Caco-2 (cell line): ENCODE results near the gene SALL1. TPM values are rescaled to one million over a fixed set of nuclear protein-coding genes. Genes with fewer than 3 reads are reported as not detected.

Source experiments
- BruUV-seq: library from RNA; stranded (reverse); fragments of 400-500 nt; replicated peaks from 2 replicates; lab custom pipeline; 2021; lab: Mats Ljungman, UMichigan
- CTCF ChIA-PET: fragments of 300-600 bp; sonication (Branson Sonifier 250); formaldehyde crosslinking; loops from one replicate; lab custom pipeline; 2022; ENCODE audit warnings: antibody characterized with exemption; lab: Charles Lee
- POLR2A ChIA-PET: fragments of 300-600 bp; sonication (Branson Sonifier 250); formaldehyde crosslinking; loops from one replicate; lab custom pipeline; 2022; ENCODE audit warnings: antibody characterized with exemption; lab: Charles Lee
- DNase-seq, 2 experiments: peaks; one replicate each; pipeline versions ENCODE4 v3.0.0 to v3.0.0-alpha.2; 2020 to 2022
- H3K27me3 ChIP-seq: replicated peaks from 2 replicates; pipeline ENCODE4 v1.6.0; 2011; ENCODE audit warnings: low read length; ENCODE audit not compliant: control insufficient read depth, insufficient read depth
- H3K36me3 ChIP-seq: 2 replicates; pipeline ENCODE4 v1.5.1; 2011; ENCODE audit warnings: low read length; ENCODE audit not compliant: control insufficient read depth, insufficient read depth
- H3K4me1 ChIP-seq: fragments of 250-450 bp; sonication (Bioruptor Pico); 2 replicates; pipeline ENCODE4 v1.5.1; 2020; ENCODE audit warnings: mild to moderate bottlenecking
- H3K4me3 ChIP-seq: 2 replicates; pipeline ENCODE4 v1.5.1; 2011; ENCODE audit warnings: low read depth, mild to moderate bottlenecking, control low read depth, low read length
- H3K9me3 ChIP-seq: fragments of 250-450 bp; sonication (Bioruptor Pico); 2 replicates; pipeline ENCODE4 v1.5.1; 2020; ENCODE audit warnings: mild to moderate bottlenecking, moderate library complexity
- H3K27ac Mint-ChIP-seq: one replicate; pipeline ENCODE4 v1.8.0; 2022; ENCODE audit warnings: mixed read lengths; ENCODE audit not compliant: unreplicated experiment
- H3K27me3 Mint-ChIP-seq: one replicate; pipeline ENCODE4 v1.8.0; 2022; ENCODE audit warnings: mixed read lengths; ENCODE audit not compliant: insufficient read depth, unreplicated experiment
- H3K36me3 Mint-ChIP-seq: one replicate; pipeline ENCODE4 v1.8.0; 2022; ENCODE audit warnings: mild to moderate bottlenecking, mixed read lengths; ENCODE audit not compliant: insufficient read depth, unreplicated experiment
- H3K4me1 Mint-ChIP-seq: one replicate; pipeline ENCODE4 v1.8.0; 2022; ENCODE audit warnings: low read depth, mixed read lengths; ENCODE audit not compliant: unreplicated experiment
- H3K4me3 Mint-ChIP-seq: one replicate; pipeline ENCODE4 v1.8.0; 2022; ENCODE audit warnings: mild to moderate bottlenecking, moderate library complexity, mixed read lengths; ENCODE audit not compliant: unreplicated experiment
- H3K9me3 Mint-ChIP-seq: one replicate; pipeline ENCODE4 v1.8.0; 2022; ENCODE audit warnings: mixed read lengths; ENCODE audit not compliant: unreplicated experiment
- CTCF ChIP-seq, 2 experiments: fragments of 200-600 bp in 1 of 2; IDR thresholded peaks; 1 replicate in 1 of 2; 2 replicates in 1 of 2; pipeline versions ENCODE4 v1.5.1 to v1.8.0; 2011 to 2022; ENCODE audit warnings: antibody characterized with exemption in 1 of 2, control low read depth in 1 of 2, inconsistent platforms in 1 of 2, low read depth in 1 of 2, low read length in 1 of 2, mild to moderate bottlenecking in 1 of 2, moderate library complexity in 1 of 2; ENCODE audit not compliant: insufficient read depth in 1 of 2, severe bottlenecking in 1 of 2, unreplicated experiment in 1 of 2
- intact Hi-C: fragments of 100-400 bp; cut with micrococcal nuclease; formaldehyde crosslinking; loops from one replicate; pipeline ENCODE4 v1.10.0; 2022; ENCODE audit not compliant: unreplicated experiment
- total RNA-seq: library from RNA; stranded (reverse); gene quantifications from 2 replicates; pipeline ENCODE4 v1.2.3, GENCODE V29; 2022

Gene SALL1
- total RNA-seq, 1 experiment from 2014 or later, result not detected

- DNase-seq, result no peak
- Histone ChIP-seq H3K9me3 (peaks cover 9% of the 10 kb centered on the region), H3K4me1 (no peaks in the 10 kb centered on the region), H3K27me3 (no peaks in the 10 kb centered on the region), H3K36me3 (no peaks in the 10 kb centered on the region), H3K4me3 (no peak overlapping the region)
- Mint-ChIP-seq H3K4me1 (no peaks in the 10 kb centered on the region), H3K27ac (no peak overlapping the region), H3K27me3 (no peaks in the 10 kb centered on the region), H3K36me3 (no peaks in the 10 kb centered on the region), H3K9me3 (peaks cover 16% of the 10 kb centered on the region), H3K4me3 (no peak overlapping the region)
- no peak for TF ChIP-seq CTCF (IDR thresholded peaks at IDR 0.05; ENCODE audit: insufficient read depth in 1 of 2, low read depth in 1 of 2, low read length in 1 of 2, severe bottlenecking in 1 of 2, unreplicated experiment in 1 of 2)
- POLR2A ChIA-PET, result no interaction called here
- no TSS peak for BruUV-seq
- intact Hi-C loops, result no loop called here
- CTCF ChIA-PET, result no interaction called here
These were observed 744 bp downstream of the SALL1 start for GRCh38 chr16:51150165-51150887.

GRCh38 chr16:51149721-51150164 is 1.3 kb downstream of the SALL1 start:
- H3K9me3 Mint-ChIP-seq, result peaks cover 16% of the 10 kb centered on the region
- POLR2A ChIA-PET, result no interaction called here
- TF ChIP-seq CTCF (IDR thresholded peaks at IDR 0.05; ENCODE audit: insufficient read depth in 1 of 2, low read depth in 1 of 2, low read length in 1 of 2, severe bottlenecking in 1 of 2, unreplicated experiment in 1 of 2), result no peak
- CTCF ChIA-PET, result no interaction called here
- no peaks in the 10 kb centered on the region for H3K36me3 Mint-ChIP-seq
- Histone ChIP-seq H3K36me3 (no peaks in the 10 kb centered on the region), H3K9me3 (peaks cover 5% of the 10 kb centered on the region), H3K27me3 (no peaks in the 10 kb centered on the region), H3K4me1 (no peaks in the 10 kb centered on the region), H3K4me3 (no peak overlapping the region)
- no peaks in the 10 kb centered on the region for H3K4me1 Mint-ChIP-seq
- no peaks in the 10 kb centered on the region for H3K27me3 Mint-ChIP-seq
- no peak overlapping the region for H3K27ac Mint-ChIP-seq
- no peak for DNase-seq
- no TSS peak for BruUV-seq
- H3K4me3 Mint-ChIP-seq, result no peak overlapping the region
- intact Hi-C loops, result no loop called here

GRCh38 chr16:51149251-51149661 is 1.8 kb downstream of the SALL1 start:
- Mint-ChIP-seq H3K27ac (no peak overlapping the region), H3K9me3 (peaks cover 16% of the 10 kb centered on the region), H3K36me3 (no peaks in the 10 kb centered on the region), H3K4me1 (no peaks in the 10 kb centered on the region), H3K27me3 (no peaks in the 10 kb centered on the region), H3K4me3 (no peak overlapping the region)
- no TSS peak for BruUV-seq
- DNase-seq, result no peak
- TF ChIP-seq CTCF (IDR thresholded peaks at IDR 0.05; ENCODE audit: insufficient read depth in 1 of 2, low read depth in 1 of 2, low read length in 1 of 2, severe bottlenecking in 1 of 2, unreplicated experiment in 1 of 2), result no peak
- no peak overlapping the region for H3K4me3 ChIP-seq
- no peaks in the 10 kb centered on the region for H3K4me1 ChIP-seq
- H3K9me3 ChIP-seq, result 0 out of 2 replicates have a peak, but pooled peaks cover 4% of the 10 kb centered on the region
- ChIA-PET POLR2A (no interaction called here), CTCF (no interaction called here)
- H3K27me3 ChIP-seq, result no peaks in the 10 kb centered on the region
- intact Hi-C loops, result no loop called here
- H3K36me3 ChIP-seq, result no peaks in the 10 kb centered on the region
